HG03095 (cell line): ENCODE results near the gene MYT1.

Source experiments
- ATAC-seq: cut with Tn5 transposase; IDR thresholded peaks from one replicate; pipeline ENCODE4 v1.9.1; 2021; ENCODE audit warnings: moderate library complexity; ENCODE audit not compliant: unreplicated experiment

The MYT1 gene

DNA sequence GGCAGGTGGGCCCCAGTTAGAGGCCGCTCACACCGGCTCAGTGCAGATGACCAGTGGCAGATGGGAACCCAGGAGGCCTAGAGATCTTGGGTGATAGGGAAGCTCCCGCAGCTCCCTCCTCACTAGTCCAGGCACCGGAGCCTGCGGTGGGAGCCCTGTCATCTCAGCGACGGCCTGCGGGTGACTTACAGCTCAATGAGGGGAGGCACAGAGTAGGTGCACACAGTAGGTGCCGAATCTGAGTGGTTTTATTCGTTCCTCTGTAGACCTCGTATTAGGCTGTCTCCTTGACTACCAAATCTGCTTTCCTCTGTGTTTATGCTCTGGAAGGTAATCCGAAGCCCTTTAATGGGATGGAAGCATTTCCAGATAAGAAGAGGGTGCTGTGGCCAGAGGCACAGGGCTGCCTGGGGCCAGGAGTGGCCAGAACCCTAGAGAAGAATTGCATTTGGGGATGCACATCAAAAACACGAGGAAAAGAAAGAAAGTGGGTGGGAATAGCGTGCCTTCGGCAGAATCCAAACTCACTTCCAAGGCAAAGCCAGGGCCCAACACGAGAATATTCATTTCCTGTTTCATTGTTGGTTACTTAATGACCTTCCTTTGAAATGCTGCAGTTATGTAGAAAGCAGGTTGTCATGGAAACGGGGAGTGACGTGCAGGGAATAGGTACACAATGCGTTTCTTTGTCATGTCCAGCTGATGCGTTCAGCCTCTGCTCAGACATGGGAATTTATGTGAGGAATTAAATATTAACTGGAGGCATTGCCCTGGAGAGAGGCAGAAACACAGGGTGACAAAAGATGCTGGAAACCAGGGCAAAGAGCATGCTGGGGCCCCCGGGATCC is 24.7 kb downstream of the MYT1 start:
- no peak for ATAC-seq

DNA sequence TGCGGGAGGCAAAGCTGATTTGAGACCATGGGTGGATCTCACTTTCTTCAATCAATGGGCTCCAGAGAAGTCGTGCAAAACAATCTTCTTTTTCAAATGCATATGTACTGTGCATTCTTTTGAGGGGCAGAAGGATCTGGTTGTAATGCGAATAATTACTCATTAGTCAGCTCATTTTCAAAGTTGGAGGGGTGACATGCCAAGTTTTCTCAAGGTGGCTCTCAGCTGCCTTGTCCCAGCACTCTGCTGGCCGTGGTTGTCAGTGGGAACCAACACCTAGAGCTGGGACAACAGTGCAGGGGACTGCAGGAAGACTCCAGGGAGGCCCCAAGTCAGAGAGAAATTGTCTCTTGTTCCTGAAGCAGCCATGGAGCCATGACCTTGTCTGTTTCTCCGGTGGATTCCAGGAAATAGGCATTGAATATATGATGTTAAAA is 25.3 kb downstream of the MYT1 start:
- no peak for ATAC-seq

DNA sequence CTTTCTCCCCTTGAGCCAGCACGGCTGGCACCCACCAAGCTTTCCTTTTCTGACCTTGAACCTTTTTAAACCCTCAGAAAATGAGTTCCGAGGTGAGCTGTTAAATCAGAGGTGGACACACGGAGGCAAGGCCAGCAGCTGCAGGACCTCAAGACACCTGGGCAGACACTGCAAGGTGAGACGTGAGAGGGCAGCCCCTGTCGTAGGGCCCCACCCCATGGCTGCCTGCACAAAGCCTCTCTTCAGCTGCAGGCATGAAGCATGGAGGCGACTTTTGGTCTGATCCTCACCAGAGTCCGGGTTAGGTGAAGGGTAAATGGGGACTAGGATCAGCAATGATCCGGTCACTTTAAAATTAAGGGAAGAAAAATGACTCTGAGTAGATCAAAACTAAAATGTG is 25.7 kb downstream of the MYT1 start:
- ATAC-seq = no peak

DNA sequence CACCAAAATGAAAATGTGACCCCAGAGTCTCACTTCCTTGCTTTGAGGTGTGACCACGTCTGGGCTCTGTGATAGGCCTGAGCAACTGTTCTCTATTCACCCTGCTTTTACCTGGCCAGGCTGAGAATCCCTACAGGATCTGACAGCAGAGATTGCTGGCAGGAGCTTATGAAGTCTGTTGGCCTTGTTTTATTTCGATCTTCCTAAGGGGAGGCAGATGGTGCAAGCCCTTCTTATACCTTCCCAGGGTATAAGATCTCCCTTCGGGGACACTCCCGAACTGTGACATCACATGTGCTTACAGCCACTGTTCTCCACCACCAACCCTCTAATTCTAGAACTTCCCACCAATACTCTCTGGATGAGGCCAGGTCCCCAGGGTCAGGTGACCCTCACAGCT is 26.8 kb downstream of the MYT1 start:
- ATAC-seq = no peak

DNA sequence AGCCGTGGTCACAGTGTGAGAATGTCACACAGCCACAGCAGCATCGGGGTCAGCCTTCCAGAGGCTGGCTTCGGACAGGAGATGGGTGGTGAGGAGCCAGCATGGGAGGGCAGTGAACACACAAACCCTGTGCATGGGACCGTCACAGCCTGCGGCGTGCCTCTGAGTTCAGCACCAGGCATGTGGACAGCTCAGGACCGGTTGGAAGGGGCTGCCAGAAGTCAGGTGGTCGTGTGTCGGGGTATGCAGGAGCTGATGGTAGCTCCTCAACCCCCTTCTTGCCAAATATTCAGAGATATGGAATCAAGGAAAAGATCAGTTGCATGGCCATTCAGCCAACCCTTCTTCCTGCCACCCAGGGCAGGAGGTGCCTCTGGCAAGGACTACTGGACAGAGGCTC is 28.2 kb downstream of the MYT1 start:
- ATAC-seq = no peak

DNA sequence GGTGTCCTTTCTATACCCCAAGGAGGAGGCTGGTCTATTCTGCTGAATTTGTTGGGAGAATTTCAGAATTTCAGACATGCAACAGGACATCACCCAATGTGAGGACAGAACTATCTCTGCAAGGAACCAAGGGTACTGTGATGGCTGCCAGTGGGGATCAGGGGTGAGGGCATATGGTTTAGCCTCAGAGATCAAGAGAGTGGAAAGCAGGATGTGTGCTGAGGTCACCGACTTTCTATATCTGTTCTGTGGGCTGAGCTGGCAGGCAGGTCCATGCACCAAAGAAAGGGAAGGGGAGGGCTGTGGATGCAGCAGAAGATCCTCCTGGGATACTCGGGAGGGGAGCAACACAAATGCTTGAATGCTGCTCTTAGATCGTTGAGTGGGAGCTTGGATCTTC is 28.8 kb downstream of the MYT1 start:
- ATAC-seq = no peak

DNA sequence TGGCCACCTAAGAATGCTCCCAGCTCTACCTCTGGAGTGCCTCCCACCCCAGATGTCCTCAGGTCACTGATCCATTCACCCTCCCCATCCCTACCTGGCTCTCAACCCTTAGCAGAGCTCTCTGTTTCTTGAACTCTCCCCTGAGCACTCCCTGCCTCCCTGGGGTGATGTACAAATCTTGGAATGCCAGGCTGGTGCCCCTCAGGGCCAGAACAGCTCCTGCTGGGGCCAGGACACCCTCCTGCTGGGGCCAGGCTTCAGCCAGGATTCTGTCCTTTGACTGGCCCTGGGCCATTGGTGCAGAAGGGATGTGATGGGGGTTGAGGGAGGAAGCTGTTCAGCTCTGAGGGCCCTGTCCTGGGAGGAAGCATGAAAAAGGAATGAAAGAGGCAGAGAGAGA is 30.0 kb downstream of the MYT1 start:
- no peak for ATAC-seq

DNA sequence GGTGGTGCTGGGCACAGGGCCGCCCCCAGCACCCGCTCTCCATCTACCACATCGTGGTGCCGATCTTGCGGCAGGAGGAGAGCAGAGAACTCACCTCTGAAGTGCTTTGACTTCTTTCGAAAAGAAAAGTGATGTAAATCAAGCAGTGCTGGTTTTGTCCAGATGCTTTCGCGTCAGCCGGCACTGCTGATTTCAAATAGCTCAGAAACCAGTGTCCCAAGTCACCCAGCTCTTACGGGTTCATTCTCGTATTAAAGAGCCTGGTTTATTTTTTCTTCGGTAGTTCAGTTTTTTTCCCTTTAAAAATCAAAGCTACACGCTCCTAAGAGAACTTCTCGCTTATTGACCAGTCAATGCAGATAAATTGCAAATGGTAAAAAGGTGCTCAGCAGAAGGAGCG is 32.1 kb downstream of the MYT1 start:
- ATAC-seq = no peak

DNA sequence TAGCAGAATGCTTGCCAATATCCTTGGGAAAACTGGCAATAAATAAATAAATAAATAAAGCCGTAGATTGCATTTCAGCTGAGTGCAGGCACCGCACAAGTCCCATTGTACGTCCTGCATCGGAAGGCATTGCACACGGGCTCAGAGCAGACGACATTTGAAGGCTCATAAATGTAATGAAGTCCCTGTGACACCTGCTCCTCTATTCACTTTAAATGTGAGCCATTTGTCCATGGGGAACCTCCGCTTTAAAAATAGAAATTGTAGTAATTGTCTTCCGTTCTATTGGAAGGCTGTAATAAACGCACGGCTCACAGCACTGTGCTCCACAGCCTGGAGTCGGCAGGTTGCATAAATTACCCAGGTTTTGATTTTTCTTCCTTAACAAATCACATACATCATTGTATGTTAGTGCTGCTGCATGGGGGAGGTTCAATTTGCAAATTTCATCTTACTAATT is 32.6 kb downstream of the MYT1 start:
- no peak for ATAC-seq

DNA sequence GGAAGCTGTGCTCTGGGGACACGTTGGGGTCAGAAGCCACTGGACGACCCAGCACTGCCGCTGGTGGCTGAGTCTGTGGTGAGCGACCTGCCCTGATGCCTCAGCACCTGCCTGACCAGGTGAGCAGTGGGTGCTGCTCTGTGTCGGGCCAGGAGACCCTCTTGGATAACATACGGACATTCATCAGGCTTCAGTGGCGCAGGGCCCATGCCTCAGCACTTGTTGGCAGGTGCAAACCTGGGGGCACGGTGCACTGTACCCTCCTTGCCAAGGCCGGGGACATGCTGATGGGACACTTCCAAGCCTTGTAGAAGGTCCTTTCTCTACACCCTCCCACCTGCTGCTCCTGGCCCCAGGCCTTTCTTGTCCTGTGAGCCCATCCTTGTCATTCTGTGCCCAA is 34.1 kb downstream of the MYT1 start:
- no peak for ATAC-seq

DNA sequence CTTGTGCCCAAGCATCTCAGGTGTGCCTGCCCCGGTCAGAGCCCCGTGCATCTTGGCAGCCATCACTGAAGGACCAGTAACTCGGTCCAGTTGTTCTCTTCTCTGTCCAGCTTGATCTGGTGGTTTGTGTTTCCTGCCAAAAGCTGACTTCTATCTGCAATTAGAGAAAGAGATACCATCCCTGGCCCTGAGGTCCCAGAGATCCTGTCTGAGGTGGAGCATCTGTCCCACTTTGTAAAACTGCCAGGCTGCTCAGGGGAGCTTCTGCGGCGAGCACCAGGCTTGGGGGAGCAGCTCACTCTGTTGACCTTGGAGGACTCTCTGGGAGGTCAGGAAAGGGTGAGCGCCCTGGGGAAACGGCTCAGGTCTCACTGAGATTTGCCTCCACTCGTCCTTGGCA is 35.1 kb downstream of the MYT1 start:
- ATAC-seq = no peak

DNA sequence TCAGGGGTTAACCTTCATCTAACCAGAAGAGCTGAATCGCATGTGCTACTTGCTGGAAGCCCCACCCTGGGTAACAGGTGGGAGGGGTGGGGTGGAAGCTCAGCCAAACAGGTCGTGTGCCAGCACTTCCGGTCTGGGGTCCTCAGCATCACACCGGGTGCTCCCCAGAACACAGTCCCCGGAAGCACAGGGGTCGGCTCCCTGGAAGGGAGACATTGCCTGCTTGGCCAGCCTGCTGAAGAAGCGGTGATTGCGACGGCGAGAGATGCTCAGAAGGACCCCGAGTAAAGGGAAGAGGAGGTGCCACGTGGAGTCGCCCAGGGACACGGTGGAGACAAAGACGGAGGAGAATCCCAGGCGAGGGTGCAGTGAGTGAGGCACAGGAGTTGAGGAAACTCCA is 36.5 kb downstream of the MYT1 start:
- ATAC-seq = no peak

DNA sequence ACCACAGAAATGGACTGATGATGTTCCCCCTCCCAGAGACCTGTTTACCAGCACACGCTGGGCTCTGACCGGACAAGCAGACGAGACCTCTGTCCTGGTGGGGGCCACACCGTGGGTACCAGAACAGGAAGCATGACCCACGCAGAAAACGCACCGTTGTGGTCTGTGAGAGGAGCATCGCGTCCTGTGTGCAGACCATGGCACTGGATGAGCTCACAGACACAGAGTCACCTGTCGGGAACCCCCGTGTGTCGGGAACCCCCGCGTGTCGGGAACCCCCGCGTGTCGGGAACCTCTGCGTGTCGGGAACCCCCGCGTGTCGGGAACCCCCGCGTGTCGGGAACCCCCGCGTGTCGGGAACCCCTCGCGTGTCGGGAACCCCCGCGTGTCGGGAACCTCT is 37.4 kb downstream of the MYT1 start:
- ATAC-seq = no peak

DNA sequence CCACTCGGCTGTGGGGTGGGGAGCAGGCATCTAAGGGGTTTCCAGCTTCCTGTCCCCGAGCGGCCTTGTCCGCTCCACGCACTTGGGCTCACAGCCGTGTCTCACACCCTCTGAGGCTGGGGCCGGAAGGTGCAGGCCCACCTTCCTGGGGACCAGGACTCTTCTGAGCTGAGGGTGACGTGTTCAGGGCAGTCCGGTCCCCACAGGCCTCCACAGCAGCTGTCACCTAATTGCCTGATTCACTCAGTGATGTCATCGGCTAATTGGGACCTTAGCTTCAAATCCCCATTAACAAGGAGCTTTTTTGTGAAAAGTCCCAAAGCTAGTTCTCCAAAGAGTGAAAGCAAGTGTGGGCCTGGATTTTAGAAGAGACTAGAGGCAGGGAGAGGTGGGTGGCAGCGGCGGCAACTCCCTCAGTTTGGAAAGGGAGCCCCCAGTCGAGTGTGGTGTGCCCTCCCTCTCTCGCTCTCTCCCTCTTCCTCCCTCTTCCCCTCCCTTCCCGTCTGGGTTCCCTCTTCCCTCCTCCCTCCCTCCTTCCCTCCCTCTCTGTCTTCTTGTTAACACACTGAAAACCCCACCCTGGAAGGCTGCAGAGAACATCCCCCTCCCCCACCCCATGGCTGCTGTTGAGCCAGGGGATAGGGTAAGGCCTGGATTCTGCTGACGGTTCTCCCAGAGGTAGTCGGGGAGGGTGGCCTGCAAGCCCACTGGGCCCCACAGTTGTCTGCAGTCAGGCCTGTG is 39.0 kb downstream of the MYT1 start:
- ATAC-seq = no peak

DNA sequence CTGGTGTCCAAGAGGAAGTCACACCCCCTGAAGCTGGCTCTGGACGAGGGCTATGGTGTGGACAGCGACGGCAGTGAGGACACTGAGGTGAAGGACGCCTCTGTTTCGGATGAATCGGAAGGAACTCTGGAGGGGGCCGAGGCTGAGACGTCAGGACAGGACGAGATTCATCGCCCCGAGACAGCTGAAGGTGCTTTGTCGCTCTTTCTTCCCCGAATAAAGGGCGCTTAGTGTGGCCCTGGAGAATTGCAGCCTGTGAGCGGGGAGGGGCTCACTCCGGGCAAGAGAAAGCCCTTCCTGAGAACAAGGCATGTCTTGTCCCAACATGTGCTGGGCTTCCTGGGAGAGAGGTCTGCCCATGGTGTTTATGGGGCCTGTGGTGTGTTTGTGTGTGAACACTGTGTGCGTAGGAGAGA is 41.4 kb downstream of the MYT1 start:
- ATAC-seq = no peak

DNA sequence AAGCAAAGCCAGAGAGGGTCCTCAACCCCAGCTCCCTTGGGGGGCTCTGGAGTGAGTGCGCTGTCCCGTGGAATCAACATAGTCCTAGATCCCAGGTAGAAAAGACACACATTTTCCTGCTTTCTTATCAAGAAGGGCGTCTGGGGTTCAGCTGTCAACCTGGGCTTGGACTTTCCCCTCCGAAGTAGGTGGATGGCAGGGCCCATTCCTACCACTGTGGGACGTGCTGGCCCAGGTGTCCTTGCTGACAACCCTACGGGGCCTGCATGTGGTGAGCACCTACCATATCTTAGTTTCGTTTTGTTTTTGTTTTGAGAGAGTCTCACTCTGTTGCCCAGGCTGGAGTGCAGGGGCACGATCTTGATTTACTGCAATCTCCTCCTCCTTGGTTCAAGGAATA is 42.4 kb downstream of the MYT1 start:
- ATAC-seq = no peak

DNA sequence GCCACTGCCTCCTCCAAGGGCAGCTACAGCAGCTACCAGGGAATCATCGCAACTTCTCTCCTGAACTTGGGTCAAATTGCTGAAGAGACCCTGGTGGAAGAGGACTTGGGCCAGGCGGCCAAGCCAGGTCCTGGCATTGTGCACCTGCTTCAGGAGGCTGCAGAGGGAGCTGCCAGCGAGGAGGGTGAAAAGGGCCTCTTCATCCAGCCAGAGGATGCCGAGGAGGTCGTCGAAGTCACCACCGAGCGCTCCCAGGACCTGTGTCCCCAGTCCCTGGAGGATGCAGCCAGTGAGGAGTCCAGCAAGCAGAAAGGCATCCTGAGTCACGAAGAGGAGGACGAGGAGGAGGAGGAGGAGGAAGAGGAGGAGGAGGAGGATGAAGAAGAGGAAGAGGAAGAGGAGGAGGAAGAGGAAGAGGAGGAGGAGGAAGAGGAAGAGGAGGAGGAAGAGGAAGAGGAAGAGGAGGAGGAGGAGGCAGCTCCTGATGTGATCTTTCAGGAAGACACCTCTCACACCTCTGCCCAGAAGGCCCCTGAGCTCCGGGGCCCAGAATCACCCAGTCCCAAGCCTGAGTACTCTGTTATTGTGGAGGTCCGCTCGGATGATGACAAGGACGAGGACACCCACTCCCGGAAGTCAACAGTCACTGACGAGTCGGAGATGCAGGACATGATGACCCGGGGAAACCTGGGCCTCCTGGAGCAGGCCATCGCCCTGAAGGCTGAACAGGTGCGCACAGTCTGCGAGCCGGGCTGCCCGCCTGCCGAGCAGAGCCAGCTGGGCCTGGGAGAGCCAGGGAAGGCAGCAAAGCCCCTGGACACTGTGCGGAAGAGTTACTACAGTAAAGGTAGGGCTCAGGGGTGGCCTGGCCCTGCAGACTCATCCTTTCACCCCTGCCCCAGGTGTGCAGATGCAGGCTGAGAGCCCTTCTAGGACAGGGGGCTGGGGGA is 43.7 kb downstream of the MYT1 start:
- ATAC-seq = no peak

DNA sequence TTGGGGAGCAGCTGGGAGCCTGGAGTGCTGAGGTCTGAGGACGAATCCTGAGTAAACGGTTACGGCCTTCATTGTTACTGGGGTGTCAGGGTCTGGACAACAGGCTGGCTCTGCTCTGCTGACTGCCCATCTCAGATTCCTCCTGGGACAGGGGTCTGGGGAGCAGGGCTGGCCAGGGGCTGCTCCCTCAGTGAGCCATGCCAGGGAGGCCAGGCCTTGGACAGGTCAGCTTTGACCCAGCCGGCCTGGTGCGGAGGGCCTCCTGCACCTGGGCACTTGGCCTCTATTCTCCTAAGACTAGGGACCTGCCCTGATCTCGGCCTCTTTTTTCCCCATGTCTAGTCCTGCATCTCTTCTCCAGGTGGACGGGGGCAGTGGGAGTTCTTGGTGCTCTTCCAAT is 44.9 kb downstream of the MYT1 start:
- ATAC-seq = no peak

DNA sequence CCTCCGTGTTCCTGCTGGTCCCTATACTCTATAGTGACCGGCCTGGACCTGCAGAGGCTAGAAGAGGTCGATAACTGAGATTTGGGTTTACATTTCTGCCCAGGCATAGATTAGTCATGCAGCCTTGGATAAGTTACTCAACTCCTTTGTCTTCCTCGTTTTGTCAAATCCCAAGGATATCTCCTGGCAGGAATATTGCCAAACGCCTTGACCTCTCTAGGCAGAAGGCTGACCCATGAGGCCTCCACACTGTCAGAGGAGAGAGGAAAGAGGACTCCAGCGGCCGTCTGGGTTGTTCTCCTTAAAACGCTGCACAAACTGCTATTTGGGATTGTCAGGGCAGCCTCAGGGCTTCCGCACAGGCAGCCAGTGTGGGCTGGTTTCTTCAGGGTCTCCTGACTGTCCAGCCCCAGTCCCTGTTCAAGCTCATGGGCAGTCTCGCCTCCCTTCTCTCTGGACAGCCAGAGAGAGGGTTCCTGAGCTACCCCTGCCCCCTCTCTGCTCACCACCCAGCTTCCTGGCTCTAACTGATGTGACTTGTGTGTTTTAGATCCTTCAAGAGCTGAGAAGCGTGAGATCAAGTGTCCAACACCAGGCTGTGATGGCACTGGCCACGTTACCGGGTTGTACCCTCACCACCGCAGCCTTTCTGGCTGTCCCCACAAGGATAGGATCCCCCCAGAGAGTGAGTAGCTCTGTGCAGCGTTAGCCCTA is 46.6 kb downstream of the MYT1 start:
- ATAC-seq = no peak

DNA sequence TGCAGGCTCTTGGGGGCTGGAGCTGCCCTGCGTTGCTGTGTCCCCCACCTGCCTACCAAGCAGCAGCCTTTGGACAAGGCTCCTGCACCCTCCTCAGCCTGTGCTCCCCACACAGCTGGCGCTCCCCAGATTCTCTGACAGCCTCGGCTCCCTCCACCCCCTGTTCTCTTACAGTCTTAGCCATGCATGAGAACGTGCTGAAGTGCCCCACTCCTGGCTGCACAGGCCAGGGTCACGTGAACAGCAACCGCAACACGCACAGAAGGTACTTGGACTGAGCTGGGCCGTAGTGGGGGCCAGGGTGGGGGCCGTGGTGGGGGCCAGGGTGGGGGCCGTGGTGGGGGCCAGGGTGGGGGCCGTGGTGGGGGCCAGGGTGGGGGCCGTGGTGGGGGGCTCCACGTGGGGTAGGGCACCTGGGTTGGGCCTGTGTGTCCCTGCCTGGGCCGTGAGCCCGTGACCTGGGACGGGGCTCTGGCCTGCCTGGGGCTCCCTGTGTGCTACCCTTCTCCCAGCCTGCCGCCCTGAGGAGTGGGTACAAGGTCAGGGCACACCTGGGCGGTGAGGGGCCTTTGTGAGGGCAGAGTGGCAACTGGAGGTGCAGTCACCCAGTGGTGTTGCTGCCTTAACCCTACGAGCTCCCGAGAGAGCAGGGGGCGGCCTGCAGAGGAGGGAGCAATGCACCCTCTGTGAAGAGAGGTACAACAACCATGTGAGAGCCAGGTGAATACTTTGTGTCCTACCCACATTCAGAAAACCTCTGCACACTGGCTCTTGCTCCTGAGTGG is 47.8 kb downstream of the MYT1 start:
- no peak for ATAC-seq
